H1 (cell line): Measurements from ENCODE around the gene TMEM72.

Experiments
- CEBPB ChIP-seq: IDR thresholded peaks from 2 replicates; pipeline ENCODE4 v1.6.1; 2012; ENCODE audit warnings: low read depth, low read length
- HDAC2 ChIP-seq, 2 experiments: fragments of 300-600 bp in 1 of 2; sonication (generic) in 1 of 2; IDR thresholded peaks; 2 replicates each; pipeline ENCODE4 v1.6.1; 2011 to 2012; ENCODE audit warnings: low read depth in 2 of 2, low read length in 2 of 2, mild to moderate bottlenecking in 2 of 2, moderate library complexity in 2 of 2, borderline replicate concordance in 1 of 2, inconsistent platforms in 1 of 2
- SIN3A ChIP-seq, 2 experiments: IDR thresholded peaks in 1 of 2; conservative IDR thresholded peaks in 1 of 2; 2 replicates each; pipeline ENCODE4 v1.6.1; 2011 to 2012; ENCODE audit warnings: low read length in 2 of 2, improper control_type of control experiment in 1 of 2, low read depth in 1 of 2, mild to moderate bottlenecking in 1 of 2
- SIX5 ChIP-seq: IDR thresholded peaks from 2 replicates; pipeline ENCODE4 v1.6.1; 2011; ENCODE audit warnings: mild to moderate bottlenecking, low read depth, low read length
- YY1 ChIP-seq: IDR thresholded peaks from 2 replicates; pipeline ENCODE4 v1.6.1; 2011; ENCODE audit warnings: low read depth, mild to moderate bottlenecking, low read length
- TF ChIP-seq, protein P1 (sequence below), 3 experiments: IDR thresholded peaks; 1 replicate in 2 of 3; 2 replicates in 1 of 3; pipeline versions ENCODE4 v1.5.1 to v1.6.1; 2011; ENCODE audit warnings: low read length in 3 of 3, mild to moderate bottlenecking in 3 of 3, inconsistent platforms in 2 of 3, low read depth in 1 of 3, moderate library complexity in 1 of 3; ENCODE audit not compliant: insufficient read depth in 1 of 3; ENCODE audit errors: control extremely low read depth in 1 of 3
- TF ChIP-seq, protein P2 (sequence below): IDR thresholded peaks from 2 replicates; pipeline ENCODE4 v1.6.1; 2012; ENCODE audit warnings: low read length, inconsistent platforms
- TF ChIP-seq, protein P3 (sequence below): IDR thresholded peaks from 2 replicates; pipeline ENCODE4 v1.6.1; 2011; ENCODE audit warnings: low read depth, mild to moderate bottlenecking, low read length; ENCODE audit not compliant: insufficient read depth

GRCh38 chr10:44980309-44981171 lies 69.4 kb downstream of the TMEM72 start:
- TF ChIP-seq, protein P1, sequence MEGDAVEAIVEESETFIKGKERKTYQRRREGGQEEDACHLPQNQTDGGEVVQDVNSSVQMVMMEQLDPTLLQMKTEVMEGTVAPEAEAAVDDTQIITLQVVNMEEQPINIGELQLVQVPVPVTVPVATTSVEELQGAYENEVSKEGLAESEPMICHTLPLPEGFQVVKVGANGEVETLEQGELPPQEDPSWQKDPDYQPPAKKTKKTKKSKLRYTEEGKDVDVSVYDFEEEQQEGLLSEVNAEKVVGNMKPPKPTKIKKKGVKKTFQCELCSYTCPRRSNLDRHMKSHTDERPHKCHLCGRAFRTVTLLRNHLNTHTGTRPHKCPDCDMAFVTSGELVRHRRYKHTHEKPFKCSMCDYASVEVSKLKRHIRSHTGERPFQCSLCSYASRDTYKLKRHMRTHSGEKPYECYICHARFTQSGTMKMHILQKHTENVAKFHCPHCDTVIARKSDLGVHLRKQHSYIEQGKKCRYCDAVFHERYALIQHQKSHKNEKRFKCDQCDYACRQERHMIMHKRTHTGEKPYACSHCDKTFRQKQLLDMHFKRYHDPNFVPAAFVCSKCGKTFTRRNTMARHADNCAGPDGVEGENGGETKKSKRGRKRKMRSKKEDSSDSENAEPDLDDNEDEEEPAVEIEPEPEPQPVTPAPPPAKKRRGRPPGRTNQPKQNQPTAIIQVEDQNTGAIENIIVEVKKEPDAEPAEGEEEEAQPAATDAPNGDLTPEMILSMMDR (IDR thresholded peaks at IDR 0.05; ENCODE audit: control extremely low read depth in 1 of 3, insufficient read depth in 1 of 3, low read depth in 1 of 3, low read length in 3 of 3): no peak
- TF ChIP-seq SIN3A (conservative IDR thresholded peaks at IDR 0.05 in 1 of 2, IDR thresholded peaks at IDR 0.05 in 1 of 2; ENCODE audit: low read depth in 1 of 2, low read length in 2 of 2) (no peak), SIX5 (no peak), HDAC2 (IDR thresholded peaks at IDR 0.05; ENCODE audit: borderline replicate concordance in 1 of 2, low read depth in 2 of 2, low read length in 2 of 2) (no peak), CEBPB (no peak), YY1 (no peak)
- TF ChIP-seq, protein P2, sequence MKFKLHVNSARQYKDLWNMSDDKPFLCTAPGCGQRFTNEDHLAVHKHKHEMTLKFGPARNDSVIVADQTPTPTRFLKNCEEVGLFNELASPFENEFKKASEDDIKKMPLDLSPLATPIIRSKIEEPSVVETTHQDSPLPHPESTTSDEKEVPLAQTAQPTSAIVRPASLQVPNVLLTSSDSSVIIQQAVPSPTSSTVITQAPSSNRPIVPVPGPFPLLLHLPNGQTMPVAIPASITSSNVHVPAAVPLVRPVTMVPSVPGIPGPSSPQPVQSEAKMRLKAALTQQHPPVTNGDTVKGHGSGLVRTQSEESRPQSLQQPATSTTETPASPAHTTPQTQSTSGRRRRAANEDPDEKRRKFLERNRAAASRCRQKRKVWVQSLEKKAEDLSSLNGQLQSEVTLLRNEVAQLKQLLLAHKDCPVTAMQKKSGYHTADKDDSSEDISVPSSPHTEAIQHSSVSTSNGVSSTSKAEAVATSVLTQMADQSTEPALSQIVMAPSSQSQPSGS: no peak
- TF ChIP-seq, protein P3, sequence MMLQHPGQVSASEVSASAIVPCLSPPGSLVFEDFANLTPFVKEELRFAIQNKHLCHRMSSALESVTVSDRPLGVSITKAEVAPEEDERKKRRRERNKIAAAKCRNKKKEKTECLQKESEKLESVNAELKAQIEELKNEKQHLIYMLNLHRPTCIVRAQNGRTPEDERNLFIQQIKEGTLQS: no peak
